HG03103 (cell line): ENCODE data around the gene MMP17.

Experiments used
- ATAC-seq: cut with Tn5 transposase; IDR thresholded peaks from one replicate; pipeline ENCODE4 v1.9.1; 2021; ENCODE audit warnings: low read depth; ENCODE audit not compliant: unreplicated experiment

The MMP17 gene

DNA sequence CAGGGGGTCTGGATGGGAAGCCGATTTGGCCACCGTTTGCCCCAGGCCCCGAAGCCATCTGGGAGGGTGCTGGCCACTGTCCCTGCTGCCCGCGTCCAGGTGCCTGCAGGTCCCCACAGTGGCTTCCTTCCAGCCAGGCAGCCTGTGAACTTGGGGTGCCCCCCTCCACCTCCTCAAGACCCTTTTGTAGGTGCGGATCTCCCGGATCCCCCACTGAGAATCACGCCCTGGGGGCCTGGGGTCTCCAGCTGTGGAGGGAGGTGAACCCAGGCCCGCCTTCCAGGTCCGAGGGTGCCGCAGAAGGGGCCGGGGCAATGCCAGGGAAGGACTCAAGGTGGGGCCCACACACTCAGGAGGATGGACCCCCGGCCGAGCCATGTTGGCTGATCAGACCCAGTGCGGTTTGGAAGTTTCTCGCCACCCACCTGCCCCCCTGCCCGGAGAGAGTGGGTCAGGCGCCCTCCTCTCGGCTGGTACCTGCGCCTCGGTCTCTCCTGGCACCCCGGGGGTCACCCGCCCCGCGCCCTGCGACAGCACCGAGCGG lies 1.7 kb downstream of the MMP17 start:
- no peak for ATAC-seq

DNA sequence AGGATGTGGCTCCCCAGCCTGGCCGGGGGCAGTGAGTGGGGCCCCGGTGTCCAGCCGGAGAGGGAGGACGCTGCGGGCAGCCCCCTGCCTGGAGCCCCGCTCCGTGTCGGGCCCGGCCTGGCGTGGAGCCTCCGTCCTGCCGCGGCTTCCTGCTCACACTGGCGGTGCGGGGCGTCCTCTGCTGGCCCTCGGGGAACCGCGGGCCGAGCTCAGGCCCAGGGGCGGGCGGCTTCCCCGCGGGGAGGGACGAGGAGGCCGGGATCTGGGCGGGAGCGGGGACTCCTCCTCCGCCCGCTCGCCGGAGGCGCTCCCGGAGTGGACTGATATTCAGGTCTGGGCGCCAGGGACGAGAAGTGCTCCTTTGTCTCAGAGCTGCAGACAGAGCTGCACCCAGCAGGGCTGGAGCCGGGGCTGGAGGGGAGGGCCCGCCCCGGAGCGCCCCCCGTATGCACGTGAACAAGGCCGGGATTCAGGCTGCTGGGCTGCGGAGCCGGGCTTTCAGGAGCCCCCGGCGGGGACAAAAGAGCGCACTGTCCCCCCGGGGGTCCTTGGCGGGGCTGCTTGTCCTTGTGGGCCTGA lies 2.2 kb downstream of the MMP17 start:
- no peak for ATAC-seq

DNA sequence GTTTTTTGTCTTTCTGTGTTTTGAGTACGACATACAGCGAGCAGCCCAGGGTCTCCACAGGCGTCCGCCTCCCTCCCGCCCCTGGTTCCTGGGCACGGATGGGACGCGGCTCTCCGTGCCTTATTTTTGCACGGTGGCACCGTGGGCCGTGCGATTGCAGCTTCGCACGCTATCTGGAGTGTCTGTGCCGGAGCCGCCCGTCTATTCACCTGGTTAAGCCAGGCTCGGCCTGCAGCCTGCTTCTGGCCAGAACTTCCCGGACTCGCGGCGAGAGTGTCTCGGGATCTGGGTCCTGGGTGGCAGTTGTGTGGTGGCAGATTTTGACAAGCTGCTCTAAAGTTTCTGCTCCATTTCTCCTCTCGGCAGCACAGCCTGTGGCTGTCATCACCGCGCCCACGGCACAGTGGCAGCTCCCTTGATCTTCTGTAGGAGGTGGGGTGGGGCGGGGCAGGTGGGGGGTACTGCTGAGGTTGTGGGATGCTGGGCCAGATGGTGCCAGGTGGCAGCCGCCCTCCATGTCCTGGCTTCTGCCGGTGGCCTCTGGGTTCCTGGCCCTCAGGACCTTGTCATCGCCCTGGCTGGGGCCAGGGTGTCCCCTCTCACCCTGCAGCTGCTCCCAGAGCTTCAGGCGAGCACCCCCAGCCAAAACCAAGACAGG lies 2.9 kb downstream of the MMP17 start:
- no peak for ATAC-seq

DNA sequence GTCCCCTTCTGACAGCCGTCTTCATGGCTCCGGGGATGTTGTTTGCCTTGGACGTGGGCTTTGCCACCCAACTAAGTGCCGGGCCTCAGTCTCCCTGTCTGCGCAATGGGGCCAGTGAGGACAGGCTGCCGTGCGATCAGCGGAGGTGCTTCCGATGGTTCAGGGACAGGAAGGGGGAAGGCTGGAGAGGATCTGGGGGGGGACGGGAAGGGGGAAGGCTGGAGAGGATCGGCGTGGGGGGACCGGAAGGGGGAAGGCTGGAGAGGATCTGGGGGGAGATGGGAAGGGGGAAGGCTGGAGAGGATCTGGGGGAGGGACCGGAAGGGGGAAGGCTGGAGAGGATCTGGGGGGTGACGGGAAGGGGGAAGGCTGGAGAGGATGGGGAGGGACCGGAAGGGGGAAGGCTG lies 3.4 kb downstream of the MMP17 start:
- no peak for ATAC-seq

DNA sequence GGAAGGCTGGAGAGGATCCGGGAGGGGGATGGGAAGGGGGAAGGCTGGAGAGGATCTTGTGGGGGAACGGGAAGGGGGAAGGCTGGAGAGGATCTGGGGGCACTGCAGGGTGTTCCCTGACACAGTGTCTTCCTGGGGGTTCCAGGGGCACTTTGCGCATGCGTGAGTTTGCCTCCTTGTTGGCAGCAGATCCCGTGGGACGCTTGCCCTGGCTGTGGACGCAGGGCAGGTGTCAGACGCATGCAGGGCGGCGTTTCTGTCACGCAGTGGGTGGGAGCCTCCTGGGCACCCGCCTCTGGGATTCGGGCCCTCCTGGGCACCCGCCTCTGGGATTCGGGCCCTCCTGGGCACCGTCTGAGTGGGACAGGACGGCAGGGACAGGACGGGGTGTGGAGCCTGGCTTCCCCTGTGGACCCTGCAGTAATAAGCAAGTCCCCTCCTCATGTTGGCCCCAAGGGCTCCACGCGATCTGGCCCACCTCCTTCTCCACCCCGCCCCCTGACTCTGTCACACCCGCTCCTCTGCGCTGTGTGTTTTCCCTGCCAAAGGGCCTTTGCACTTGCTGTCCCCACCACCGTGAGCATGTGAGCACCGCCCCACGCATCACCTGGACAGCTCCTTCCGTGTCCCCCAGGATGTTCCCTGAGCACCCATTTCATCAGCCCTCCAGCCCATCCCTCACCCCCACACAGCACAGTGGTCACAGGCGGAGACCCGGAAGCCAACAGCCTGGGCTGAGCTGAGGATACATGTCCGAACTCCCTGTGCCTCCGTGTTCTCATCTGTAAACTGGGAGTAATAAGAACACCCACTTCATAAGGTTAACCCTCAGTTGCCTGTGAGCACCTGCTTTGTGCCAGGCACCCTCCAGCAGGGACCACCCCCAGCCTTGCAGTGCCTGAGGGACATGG lies 4.4 kb downstream of the MMP17 start:
- no peak for ATAC-seq

DNA sequence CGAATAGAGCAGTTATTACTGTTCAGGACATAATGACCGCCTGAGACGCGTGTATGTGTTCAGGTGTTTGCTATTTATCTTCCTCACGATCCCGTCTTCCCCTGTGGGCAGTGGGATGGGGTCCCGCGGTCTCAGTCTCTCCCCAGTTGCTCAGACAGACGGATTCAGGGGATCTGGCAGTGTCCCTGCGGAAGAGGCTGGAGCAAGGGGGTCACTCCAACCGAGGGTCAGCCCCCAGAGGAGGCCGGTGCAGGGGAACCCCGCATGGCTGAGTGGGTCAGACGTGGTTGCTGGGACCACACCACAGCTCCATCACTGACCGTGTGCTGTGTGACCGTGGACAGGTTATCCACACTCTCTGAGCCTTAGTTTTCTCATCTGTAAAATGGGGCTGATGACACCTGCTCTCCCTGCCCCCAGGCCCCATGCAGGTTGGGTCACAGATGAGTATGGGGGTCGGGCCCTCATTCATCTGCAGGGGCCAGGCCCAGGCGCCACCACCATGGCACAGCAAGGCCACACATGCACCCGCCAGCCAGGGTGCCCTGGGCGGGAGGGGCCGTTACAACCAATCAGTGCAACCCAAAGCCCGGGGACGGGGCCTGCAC lies 5.2 kb downstream of the MMP17 start:
- no peak for ATAC-seq

DNA sequence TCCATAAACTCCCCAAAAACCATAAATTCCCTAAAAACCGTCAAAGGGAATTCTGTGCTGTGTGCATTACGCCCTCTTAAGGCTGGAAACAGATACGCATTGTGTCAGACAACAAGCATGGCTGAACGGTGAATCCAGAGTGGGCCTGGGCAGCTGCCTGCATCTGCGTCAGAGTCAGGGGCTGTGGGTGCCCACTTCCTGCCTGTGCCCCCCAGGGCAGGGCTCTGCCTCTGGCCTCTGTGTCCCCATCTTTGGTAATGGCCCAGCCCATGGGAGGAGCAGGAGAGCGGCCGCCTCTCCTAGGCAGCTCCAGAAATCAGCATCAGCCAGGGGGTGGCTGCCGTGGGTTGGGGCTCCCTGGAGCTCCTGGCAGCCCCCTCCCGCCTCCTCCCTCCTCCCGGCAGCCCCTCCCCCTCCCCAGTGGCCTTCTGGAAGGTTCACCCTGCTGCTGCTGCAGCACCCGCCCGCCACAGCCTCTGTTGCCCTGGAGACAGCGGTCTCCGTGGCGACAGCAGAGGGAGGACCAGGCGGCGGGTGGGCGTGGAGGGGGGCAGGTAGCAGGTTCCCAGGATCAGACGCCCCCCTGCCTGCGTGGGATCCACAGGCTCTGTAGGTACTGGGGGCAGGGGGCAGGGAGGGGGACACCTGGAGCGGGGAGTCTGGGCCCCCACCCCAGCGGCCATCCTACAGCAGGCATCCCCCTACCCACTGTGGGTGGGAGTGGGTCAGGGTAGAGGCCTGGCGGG lies 5.9 kb downstream of the MMP17 start:
- no peak for ATAC-seq

DNA sequence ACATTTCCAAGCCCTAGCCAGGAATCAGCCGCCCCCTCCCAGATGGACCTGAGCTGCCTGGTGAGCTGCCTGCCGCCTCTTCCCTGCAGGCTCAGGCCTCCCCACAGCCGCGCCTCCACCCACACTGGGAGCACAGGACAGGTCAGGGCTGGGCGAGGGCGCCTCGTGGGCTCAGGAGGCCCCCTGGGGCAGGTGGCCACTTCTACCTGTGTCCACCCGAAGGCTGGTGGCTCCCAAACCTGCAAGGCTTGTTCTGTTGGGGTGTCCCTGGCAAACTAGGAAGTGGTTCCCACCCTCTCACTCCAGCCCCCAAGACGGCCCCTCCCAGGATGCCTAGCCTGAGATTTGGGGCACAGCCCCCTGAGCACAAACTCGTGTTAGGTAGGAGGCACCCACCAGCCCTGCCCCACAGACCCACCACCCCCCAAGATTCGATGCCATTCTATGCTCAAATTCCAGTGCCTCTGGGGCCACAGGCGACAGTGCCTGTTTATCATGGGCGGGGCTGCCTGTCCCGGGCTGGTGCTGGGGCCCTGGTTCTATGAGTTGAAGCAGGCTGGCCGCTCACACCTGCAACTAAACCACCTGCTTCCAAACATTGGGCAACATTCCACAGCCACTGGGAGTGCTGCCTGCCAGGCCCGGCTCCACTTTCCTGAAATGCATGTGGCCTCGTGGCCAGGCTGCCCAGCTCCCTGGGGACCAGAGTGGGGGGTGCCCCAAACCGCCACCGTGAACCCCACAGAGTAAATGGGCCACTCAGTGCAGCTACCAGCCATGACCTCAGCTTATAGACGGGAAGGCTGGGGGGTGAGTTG lies 6.8 kb downstream of the MMP17 start:
- no peak for ATAC-seq

DNA sequence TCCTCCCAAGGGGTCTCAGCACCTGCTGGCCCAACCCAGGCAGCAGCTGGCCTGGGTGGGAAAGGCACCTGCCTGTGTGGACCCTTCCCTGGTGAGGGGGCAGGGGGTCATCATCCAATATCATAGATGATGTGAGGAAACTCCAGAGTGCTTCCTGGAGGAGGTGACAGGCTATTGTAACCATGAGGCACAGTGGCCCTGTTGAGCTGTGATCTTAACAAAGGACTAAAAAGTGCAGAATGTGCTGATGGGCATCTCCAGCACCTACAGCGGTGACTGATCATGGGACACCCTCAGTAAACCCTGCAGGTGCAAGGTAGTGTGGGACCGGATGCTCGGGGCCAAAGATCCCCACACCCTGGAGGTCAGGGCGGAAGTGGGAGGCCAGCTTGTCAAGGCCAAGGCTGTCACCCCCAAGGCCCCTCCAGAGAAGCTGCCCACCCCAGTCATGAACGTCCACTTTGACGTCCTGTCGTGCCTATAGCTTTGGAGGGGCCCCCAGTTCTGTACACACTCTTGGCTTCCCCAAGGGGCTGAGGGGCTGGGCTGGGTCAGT lies 7.5 kb downstream of the MMP17 start:
- no peak for ATAC-seq

DNA sequence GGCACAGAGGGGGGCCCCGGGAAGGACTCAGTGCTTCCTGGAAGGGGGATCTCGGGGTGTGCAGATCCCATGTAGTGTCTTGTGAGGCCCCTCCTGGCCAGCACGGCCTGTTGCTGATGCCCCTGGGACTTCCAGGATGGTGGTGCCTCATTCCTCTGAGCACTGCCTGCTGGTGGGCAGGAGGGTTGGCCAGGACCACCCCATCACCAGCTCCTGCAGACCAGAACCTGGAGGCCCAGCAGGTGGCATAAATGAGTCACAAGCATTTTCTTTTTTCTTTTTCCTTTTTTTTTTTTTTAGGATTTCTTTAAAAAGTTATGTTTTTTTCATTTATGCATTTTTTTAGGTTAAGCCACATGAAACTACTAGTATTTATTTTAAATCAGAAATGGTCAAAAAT lies 8.0 kb downstream of the MMP17 start:
- no peak for ATAC-seq

DNA sequence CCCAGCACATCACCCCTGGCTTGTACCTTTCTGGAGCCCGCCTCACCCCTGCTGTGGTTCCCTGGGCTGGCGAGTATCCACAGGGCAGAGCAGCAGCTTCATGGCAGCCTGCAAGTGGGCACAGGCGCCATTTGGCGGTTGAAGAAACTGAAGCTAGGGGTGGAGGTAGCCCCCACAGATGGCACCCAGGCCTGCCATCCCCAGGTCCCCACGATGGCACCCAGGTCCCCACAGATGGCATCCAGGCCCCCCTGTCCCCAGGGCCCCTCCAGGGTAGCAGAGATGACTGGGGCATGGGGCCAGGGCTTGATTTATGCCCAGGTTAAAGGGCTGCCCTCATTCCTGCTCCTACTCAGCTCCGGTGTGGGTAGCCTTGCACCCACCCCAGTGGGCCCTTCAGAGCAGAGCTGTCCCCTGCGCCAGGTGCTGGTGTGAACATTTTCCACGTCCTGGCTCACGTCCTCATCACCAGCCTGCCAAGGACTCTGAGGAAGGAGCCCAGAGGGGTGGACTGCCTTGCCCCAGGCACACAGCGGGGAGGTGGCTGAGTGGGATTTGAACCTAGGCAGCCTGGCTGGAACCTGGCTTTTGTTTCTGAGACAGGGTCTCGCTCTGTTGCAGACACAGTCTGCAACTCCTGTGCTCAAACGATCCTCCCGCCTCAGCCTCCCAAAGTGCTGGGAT lies 8.7 kb downstream of the MMP17 start:
- ATAC-seq: no peak

DNA sequence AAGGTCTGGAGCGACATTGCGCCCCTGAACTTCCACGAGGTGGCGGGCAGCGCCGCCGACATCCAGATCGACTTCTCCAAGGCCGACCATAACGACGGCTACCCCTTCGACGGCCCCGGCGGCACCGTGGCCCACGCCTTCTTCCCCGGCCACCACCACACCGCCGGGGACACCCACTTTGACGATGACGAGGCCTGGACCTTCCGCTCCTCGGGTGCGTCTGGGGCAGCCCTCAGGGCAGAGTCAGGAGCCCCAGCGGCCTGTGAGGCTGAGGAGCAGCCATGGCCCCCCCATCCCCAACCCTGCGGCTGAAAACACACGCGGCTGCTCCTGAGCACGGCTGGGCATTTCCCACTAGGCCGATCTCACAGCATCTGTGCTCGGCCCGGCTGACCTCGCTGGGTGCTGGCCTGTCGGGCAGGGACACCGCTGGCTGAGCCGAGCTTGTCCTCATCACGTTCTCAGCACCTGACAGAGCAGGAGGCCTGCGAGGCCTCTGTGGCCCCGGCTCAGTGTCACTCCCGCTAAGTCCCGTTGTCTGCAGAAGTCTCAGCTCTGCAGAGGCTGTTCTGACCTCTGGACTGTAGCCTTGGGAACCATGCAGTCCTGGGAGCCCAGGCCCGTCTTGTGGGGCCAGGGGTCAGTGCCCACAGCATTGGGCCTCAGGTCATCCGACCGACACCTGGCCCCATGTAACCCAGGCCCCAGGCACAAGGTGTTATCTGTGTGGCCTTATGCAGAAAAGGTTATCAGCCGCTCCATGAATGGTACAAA lies 12.6 kb downstream of the MMP17 start:
- ATAC-seq: no peak

DNA sequence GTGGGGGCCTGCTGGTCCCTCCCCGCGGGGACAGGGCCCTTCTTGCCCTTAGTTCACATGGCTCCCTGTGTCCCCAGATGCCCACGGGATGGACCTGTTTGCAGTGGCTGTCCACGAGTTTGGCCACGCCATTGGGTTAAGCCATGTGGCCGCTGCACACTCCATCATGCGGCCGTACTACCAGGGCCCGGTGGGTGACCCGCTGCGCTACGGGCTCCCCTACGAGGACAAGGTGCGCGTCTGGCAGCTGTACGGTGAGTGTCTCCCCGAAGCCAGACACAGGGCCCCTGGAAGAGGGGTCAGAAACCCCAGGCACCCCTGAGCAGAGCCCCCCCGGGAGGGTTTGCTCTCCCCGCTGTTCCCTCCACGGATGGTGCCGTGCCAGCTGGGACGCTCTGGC lies 13.4 kb downstream of the MMP17 start:
- ATAC-seq: no peak

DNA sequence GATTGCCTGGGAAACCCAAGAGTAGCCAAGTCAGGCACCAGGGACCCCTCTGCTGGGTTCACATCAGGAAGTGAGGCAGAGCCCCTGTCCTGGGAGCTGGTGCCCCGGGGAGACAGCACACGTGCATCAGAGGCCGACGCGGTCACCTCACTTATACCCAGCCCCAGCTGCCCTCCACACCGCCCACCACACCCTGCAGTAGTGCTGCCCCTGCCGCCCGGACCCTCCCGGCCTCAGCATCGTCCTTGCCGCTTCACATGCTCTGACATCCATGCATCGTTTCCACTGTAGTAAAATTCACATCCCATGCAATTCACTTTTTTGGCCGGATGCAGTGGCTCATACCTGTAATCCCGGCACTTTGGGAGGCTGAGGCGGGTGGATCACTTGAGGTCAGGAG lies 14.0 kb downstream of the MMP17 start:
- ATAC-seq: no peak

DNA sequence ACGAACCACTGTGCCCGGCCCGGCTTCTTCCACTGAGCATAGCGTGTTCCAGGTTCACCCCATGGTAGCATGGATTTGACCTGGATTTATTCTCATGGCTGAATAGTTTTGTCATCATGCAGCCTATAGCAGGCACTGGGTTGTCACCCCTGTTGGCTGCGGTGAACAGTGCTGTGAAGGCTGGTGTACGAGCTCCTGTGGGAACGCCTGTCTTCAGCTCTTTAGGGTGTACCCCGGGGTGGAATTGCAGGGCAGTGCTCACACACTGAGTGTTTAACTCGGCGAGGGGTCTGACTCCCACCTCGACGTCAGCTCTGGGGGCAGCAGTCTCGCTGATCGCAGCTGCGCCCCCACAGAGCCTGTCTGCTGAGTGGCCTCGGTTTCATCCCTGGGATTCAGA lies 15.3 kb downstream of the MMP17 start:
- ATAC-seq: no peak

DNA sequence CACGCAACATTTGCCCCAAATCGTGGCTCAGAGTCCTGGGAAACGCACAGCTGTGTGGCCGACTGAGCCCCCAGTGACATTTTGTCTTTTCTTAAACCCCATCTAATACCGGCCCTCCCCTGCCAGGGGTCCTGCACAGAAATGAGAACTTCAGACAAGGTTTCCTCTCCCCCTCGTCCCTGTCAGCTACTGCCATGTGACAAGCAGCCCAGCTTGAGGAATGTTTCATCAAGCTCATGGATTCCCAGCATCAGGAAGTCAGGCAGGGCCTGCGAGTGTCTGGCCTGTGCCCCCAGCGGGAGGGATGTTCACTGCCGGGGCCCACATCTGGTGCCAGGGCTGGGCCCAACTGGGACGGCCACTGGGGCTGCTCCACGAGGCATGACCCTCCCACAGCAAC lies 15.9 kb downstream of the MMP17 start:
- ATAC-seq: no peak

DNA sequence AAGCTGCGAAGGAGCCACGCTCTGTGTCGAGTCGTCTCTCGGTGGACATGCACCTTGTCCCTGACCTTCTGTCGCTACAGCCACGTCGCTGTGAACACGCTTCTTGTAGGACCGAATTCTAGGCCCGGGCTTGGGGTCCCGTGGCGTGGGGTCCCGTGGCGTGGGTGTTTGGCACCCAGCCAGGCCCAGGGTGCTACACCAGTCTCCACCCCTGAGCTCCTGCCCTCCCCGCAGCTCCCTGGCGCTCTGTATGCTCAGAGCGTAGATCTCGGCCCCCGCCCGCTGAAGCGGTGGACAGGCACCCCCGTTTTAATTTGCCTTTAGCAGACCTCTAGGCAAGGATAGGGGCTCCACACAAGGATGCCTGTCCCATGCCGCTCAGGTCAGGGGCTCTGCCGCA lies 16.5 kb downstream of the MMP17 start:
- no peak for ATAC-seq

DNA sequence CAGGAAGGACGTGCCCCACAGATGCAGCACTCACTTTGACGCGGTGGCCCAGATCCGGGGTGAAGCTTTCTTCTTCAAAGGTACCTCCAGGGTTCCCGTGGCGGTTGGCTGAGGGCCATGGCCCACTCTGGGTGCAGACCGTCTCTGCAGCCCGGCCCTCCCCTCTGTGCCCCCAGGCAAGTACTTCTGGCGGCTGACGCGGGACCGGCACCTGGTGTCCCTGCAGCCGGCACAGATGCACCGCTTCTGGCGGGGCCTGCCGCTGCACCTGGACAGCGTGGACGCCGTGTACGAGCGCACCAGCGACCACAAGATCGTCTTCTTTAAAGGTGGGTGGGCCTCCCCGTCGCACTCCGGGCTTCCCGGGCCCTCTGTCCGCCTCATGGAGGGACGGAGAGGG lies 16.9 kb downstream of the MMP17 start:
- ATAC-seq: no peak
